Brain pericyte (primary cell): ENCODE data around the gene RASSF7.

Experiments used
- DNase-seq: peaks from one replicate; pipeline ENCODE4 v3.0.0-alpha.2; 2012; ENCODE audit warnings: low read depth, low spot score

Gene RASSF7

DNA sequence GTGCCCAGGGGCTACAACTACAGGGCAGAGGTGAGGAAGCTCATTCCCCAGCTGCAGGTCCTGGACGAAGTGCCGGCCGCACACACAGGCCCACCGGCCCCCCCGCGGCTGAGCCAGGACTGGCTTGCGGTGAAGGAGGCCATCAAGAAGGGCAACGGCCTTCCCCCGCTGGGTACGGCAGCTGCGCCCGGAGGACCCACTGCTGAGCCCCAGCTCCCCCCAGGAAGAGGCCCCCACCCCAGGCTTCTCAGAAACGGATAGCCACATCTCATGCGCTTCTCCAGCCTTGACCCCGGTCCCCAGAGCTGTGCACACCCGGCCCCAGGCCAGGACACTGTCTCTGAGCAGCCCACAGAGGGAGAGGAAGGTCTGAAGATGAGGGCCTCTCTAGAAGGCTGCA lies 9.6 kb upstream of the RASSF7 start:
- no peak for DNase-seq

DNA sequence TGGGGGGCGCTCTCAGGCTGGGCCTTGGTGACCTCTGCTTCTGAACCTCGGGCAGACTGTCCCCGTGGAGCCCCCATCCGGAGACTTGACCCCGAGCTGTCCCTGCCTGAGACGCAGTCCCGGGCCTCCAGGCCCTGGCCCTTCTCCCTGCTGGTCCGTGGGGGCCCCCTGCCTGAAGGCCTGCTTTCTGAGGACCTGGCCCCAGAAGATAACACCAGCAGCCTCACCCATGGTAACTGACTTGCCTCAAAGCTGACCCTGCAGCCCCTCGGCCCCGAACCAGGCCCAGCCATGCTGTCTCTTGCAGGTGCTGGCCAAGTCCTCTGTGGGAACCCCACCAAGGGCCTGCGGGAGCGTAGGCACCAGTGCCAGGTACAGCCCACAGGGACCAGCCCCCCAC lies 9.2 kb upstream of the RASSF7 start:
- no peak for DNase-seq

DNA sequence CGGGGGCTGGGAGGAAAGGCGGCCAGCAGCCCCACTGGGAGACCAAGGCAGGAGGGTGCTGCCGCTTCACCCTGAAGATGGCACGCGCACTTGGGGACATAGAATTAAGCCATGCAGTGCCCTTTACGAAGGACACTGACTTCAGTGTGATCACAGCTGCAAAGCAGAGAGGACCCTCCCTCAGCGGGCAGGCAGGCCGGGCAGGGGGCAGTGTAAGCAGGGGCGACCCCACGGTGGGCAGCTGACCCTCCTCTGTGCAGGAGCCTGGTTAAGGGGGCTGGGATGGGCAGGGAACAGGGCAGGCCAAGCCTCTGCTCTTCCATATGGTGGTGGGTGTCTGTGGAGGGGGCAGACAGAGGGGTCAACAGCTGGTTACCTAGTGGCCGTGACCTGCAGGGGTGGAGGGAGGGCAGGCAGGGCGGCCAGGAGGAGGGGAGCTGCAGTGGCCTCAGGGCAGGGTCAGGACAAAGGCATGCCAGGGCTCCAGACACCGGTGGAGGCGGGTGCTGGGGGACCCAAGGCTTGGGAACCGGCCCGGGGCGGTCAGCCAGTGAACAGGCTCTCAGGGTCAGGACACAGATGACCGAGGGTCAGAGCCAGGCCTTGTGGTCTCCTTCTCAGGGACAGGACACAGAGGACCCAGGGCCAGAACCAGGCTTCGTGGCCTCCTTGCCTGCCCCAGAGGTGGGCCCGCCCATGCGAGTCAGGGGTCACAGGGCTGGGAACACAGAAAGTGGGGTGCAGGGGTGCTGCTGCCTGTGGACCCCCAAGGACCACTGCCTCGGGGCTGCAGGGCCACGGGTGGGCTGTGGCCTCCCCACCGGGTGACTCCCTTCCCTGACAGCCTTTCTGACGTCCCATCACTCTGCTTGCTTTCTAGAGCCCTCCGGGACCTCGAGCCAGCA lies 7.4 kb upstream of the RASSF7 start:
- no peak for DNase-seq

DNA sequence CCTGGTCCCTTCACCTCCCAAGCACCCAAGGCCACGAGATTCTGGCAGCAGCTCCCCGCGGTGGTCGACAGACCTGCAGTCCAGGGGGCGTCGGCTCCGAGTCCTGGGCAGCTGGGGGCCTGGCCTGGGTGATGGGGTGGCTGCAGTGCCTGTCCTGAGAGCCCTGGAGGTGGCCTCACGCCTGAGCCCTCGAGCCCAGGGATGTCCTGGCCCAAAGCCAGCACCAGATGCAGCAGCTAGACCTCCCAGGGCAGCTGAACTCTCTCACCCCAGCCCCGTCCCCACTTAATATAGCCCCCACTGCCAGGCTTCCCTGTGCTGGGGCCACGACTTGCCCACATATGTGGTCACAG lies 6.8 kb upstream of the RASSF7 start:
- no peak for DNase-seq

DNA sequence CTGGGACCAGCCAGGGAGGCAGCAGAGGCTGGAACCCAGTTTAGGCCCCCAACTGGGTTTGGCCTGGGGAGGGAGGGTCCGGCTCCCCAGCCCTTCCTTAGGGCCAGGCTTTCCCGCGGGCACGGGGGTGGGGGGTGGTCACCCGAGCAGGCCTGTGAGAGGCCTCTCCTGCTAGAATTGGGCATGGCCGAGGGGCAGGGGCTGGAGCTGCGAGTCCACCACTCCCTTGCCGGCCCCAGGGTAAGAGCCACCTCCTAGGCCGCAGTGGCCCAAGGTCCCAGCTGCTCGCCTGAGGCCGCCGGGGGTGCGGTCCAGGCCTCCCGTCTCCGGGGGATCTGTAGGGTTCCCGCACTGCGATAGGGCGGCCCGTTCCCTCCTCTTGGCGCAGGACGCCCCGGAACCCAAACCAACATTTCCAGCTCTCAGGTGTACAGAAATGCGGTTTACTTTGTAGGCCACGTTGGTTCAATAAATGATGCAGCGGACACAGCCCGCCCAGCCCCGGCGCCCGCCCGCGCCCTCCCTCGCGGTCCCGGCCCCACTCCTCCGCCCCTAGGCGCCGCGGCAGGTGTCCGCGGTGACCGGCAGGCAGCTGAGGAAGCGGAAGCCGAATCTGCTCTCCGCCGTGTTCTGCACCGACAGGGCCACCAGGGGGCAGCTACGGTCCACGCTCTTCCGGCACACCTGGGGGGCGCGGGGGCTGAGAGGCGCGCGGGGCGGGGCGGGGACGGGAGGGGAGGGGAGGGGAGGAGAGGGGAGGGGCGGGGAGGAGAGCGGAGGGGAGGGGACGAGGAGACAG lies 6.1 kb upstream of the RASSF7 start:
- DNase-seq = no peak

DNA sequence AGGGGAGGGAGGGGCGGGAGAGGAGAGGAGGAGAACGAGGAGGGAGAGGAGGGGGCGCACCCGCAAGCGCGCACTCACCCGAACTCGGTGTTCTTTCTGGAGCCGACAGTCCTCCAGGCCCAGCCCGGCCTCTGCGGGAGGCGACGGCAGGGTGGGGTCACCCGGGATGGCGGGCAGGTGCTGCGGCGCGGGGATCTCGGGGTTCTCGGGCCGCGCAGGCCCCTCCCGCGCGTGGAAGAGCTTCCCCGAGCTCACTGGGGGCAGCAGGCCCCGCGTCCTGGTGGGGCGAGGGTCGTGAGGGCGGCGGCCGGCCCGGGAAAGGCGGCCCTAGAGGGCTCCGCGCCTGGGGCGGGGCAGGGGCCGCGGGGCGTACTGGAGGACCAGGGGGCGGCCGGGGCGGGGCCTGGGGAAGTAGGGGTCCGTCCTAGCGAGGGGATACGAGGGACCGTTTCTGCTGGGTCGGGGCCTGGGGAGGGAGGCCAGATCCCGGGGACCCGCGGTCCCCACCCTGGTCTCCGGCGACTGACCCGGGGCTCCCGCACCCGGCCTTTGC lies 5.5 kb upstream of the RASSF7 start:
- DNase-seq = no peak

DNA sequence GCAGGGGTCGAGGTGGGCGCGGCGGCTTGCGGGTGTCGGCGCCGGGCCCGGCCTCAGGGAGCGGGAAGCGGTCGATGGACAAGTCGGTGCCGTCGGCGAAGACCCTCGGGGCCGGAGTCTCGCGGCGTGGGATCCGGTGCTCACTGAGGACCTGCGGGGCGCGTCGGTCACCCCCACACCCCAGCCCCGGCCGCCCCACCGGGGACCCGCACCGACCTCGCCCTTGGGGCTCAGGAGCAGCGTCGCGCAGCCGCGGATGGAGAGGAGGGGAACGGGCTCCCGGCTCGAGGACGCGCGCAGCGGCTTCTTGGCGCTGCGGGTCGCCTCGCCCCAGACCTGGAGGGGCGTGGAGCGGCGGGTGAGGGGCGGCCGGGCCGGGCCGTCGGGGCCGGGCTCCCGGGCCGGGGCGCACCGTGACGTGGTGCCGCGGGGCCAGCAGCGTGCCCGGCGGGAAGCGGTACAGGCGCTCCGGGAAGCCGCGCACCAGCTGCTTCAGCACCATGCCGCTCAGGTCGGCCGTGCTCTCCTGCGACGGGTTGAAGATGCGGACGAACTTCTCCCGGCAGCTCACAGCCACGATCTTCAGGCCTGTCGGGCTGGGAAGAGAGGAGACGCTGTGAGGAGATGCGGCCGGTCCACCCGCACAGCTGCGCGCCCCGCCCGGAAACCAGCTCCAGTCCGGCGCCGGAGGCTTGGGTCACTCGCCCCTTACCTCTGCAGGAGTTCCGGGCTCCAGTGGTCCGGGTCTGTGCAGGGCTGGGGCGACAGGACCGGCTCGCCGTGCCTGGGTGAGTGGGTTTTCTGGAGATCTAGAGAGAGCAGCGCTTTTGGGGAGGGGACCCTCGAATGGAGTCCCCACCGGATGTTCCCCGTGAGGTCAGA lies 4.7 kb upstream of the RASSF7 start:
- no peak for DNase-seq

DNA sequence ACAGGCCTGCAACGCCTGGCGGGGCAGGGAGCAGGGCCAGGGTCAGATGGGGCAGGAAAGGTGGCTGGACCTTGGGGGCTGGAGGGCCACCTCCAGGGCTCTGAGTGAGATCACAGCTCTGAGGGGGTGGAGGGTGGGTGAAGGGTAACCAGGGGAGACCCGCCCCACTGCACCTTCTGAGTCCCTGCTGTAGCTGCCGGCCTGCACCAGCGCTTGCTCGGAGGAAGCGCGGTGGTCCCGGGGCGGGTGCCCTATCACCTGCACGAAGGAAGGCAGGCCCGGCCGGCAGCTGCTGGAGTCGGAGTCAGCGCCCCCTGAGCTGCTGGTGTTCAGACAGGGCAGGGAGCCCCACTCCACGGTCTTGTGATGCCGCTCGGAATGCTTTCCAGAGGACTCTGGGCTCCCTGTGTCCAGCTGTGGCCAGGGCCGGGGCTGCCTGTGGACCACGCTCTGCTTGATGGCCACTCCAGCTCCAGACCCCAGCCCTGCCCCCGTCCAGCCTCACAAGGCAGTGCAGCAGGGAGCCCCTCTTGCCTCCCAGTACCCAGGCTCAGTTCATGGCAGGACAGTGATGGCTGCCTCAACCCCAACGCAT lies 4.0 kb upstream of the RASSF7 start:
- DNase-seq = no peak

DNA sequence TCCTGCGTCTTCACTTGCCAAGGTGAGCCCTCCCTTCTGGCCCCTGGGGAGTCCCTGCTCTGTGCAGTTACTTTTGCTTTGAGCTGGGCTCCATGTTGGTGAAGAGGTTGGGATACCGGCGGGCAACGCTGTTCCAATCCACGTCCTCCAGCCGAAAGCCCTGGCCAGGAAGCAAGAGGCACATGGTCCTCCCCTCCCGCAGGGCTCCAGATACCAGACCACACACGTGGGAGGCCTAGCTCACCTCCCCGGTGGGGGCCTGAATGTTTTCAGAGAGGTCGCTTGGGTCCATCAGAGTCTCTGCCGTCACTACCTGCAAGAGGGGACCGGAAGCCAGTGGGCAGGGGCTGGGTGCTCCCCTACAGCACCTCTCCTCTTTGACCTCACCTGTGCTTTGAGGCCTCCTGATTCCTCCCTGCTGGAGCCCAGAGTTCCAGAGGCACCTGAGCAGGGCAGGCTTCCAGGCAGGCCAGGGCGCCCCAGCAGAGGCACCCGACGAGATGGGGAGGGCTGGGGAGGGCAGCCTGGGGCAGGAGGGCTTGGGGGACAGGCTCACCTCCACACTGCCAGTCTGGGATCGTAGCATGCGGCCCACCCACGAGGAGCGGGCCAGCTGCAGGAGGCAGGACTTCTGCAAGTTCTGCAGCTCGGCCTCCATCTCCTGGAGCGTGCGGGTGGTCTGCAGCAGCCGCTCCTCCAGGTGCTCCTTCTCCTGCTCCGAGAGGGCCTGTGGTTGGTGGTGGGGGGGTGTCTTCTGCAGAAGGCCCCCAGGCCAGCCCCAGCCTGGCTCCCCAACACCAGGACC lies 3.2 kb upstream of the RASSF7 start:
- DNase-seq = no peak

DNA sequence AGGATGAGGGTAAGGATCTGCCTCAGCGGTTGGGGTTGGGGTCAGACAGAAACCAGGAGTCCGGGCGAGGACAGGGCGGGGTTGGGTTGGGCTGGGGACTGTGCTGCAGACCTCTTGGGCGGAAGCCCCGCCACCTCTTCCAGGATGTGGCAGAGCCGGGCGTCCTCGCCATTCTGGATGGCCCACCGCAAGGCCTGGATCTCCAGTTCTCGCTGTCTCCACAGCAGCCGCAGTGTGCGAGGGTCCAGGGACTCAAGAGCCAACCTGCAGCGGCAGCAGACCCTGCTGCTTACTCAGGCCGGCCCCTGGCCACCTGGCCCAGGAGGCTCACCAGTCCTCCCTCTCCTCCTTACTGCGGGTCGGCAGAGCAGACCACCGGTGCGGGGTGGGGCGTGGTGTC lies 2.3 kb upstream of the RASSF7 start:
- DNase-seq = no peak

DNA sequence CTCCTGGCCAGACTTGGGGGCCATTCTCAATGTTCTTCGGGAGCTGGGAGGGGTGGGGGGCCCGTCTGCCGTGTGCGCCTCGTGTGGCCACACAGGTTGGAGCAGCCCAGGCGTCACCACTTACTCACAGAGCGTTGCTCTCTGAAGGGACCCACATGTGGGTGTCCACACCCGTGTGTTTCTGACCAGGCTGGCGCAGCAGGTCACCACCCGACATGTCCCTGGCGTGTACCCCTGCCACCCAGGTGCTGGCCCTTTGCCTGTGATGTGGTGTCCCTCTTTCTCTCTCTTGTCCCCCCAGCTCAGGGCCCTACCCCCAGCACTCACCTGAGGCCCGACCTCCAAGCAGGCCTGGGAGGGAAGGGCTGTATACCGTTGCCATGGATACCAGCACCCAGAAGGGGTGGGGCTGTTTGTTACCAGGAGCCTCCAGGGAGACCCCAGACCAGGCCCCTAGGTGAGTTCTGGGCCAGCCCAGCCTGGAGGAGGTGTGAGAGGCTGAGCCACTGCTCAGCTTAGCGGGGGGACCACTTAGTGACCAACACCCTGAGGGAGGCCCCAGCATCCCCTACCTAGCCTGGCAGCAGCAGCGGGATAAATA lies 1.6 kb upstream of the RASSF7 start:
- no peak for DNase-seq

DNA sequence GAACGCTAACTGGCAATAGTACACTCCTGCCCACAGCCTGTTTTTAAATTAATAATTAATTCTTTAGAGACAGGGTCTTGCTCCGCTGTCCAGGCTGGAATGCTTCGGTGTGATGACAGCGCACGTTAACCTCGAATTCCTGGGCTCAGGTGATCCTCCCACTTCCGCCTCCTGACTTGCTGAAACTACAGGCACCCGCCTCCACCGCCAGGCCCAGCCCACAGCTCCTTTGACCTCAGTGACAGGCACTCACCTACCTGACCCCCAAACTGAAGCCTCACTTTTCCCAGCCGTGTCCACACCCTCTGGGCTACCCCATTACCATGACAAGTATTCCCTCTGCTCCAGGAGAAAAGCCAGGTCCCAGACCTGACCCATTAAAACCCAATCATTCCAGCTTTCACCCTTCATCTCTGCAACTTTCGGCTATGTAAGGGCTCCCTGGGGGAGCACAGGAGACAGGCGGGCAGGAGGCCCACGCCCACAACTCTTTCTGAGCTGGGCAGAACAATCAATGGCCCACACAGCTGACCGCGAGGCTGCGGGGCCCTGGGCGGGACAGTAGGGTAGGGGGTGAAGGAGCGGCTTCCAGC lies 962 bp upstream of the RASSF7 start:
- no peak for DNase-seq

DNA sequence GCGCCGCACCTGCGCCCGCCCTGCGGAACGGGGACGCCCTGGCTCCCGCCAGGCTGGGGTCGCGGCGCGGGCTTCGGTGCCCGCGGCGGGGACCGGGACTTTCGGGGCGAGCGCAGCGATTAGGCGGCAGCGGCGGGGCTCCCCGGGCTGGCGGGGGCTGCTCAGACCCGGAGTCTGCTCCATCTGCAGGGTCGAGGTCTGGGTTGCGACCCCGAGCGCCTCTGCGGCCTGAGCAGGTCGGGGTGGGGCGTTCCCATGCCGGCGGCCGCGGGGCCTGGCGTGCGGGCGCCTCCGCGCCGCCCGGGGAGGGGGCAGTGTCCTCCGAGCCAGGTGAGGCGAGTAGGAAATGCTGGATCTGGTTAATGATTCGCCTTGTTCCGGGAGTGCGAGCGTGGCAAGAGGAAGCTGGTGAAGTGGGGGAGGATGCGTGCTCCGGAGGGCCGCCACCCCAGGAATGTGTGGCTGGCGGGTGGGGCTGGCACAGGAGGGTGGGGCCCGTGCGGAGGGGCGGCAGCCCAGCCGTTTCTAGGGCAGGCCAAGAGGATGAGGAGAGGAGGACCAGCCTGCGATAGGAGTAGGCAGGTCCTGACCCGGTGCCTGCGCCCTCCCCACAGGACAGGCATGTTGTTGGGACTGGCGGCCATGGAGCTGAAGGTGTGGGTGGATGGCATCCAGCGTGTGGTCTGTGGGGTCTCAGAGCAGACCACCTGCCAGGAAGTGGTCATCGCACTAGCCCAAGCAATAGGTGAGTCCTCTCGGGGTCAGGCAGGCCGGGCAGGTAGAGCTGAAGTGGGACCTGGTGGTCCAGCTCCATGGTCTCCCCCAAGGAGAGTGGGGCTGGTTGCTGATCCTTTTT lies 606 bp downstream of the RASSF7 start:
- DNase-seq = no peak

DNA sequence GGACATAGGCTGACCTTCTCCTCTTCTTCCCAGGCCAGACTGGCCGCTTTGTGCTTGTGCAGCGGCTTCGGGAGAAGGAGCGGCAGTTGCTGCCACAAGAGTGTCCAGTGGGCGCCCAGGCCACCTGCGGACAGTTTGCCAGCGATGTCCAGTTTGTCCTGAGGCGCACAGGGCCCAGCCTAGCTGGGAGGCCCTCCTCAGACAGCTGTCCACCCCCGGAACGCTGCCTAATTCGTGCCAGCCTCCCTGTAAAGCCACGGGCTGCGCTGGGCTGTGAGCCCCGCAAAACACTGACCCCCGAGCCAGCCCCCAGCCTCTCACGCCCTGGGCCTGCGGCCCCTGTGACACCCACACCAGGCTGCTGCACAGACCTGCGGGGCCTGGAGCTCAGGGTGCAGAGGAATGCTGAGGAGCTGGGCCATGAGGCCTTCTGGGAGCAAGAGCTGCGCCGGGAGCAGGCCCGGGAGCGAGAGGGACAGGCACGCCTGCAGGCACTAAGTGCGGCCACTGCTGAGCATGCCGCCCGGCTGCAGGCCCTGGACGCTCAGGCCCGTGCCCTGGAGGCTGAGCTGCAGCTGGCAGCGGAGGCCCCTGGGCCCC lies 1.4 kb downstream of the RASSF7 start:
- no peak for DNase-seq

DNA sequence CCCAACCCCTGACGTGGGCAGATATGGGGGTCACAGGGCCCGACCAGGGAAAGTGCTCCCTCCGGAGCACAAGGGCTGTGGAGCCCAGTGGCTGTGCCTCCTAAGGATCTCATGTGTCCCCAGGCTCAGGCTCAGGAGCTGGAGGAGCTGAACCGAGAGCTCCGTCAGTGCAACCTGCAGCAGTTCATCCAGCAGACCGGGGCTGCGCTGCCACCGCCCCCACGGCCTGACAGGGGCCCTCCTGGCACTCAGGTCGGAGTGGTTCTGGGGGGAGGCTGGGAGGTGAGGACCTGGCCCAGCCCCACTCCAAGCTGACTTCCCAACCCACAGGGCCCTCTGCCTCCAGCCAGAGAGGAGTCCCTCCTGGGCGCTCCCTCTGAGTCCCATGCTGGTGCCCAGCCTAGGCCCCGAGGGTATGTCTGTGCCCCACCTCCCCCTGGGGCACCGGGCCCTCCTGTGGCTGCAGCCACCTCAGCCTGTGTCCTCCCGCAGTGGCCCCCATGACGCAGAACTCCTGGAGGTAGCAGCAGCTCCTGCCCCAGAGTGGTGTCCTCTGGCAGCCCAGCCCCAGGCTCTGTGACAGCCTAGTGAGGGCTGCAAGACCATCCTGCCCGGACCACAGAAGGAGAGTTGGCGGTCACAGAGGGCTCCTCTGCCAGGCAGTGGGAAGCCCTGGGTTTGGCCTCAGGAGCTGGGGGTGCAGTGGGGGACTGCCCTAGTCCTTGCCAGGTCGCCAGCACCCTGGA lies 2.5 kb downstream of the RASSF7 start:
- DNase-seq = no peak

DNA sequence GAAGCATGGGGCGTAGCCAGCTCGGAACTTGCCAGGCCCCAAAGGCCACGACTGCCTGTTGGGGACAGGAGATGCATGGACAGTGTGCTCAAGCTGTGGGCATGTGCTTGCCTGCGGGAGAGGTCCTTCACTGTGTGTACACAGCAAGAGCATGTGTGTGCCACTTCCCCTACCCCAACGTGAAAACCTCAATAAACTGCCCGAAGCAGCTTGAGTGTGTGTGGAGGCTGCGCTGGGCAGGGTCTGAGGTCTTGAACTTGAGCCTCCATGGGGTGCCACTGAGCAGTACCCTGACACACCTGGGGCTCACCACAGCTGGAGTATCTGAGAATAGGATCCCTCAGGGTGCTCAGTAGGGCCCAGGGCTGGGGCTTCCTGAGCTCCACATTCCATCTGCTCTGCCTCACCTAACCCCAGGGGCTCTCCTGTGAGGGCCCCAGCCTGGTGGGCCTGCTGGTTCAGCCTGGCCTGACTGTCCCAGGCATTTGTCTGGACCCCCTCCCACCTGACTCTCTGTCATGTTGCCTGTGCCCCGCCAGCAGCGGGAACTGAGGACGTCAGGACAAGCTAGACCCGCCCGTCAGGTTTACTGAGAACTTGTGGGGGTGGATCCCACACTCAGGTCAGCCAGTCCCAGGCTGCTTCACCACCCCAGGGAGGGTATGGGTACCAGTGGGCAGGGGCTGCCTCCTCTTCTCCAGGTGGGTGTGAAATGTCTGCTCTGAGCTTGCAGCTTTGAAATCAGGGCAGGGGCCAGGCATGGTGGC lies 3.2 kb downstream of the RASSF7 start:
- DNase-seq = no peak
